ENCODE data around the gene ATP5PD.

The ATP5PD gene

DNA sequence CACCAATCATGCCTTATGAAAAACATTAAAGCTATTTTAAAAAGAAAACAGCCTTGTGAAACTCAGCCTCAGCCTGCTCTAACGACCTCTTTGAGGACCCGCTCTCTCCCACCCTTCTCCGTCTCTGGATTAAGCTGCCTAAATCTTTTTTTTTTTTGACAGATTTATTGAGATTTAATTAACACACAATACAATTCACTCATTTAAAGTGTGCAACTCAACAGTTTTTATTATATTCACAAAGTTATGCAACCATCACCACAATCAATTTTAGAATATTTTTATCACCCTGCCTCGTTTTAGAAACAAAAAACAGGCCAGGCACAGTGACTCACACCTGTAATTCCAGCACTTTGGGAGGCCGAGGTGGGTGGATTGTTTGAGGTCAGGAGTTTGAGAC, 50.9 kb downstream of the ATP5PD start:
- H3K27me3 ChIP-seq (ENCODE audit: insufficient read depth, poor library complexity, severe bottlenecking) = no peaks in the 10 kb centered on the region
- no peak overlapping the region for H3K4me3 ChIP-seq (replicated peaks; ENCODE audit: insufficient read depth, low read length)
- no peak for DNase-seq (ENCODE audit: low read depth in 1 of 2, low spot score in 1 of 2)
- TF ChIP-seq, protein P1, sequence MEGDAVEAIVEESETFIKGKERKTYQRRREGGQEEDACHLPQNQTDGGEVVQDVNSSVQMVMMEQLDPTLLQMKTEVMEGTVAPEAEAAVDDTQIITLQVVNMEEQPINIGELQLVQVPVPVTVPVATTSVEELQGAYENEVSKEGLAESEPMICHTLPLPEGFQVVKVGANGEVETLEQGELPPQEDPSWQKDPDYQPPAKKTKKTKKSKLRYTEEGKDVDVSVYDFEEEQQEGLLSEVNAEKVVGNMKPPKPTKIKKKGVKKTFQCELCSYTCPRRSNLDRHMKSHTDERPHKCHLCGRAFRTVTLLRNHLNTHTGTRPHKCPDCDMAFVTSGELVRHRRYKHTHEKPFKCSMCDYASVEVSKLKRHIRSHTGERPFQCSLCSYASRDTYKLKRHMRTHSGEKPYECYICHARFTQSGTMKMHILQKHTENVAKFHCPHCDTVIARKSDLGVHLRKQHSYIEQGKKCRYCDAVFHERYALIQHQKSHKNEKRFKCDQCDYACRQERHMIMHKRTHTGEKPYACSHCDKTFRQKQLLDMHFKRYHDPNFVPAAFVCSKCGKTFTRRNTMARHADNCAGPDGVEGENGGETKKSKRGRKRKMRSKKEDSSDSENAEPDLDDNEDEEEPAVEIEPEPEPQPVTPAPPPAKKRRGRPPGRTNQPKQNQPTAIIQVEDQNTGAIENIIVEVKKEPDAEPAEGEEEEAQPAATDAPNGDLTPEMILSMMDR (IDR thresholded peaks at IDR 0.05; ENCODE audit: insufficient read depth, low read length) = no peak
- no peak for TF ChIP-seq SPI1 (IDR thresholded peaks at IDR 0.05; ENCODE audit: borderline replicate concordance, low read depth)
- no peak for TF ChIP-seq GABPA (IDR thresholded peaks at IDR 0.05; ENCODE audit: low read depth)
- TF ChIP-seq, protein P2, sequence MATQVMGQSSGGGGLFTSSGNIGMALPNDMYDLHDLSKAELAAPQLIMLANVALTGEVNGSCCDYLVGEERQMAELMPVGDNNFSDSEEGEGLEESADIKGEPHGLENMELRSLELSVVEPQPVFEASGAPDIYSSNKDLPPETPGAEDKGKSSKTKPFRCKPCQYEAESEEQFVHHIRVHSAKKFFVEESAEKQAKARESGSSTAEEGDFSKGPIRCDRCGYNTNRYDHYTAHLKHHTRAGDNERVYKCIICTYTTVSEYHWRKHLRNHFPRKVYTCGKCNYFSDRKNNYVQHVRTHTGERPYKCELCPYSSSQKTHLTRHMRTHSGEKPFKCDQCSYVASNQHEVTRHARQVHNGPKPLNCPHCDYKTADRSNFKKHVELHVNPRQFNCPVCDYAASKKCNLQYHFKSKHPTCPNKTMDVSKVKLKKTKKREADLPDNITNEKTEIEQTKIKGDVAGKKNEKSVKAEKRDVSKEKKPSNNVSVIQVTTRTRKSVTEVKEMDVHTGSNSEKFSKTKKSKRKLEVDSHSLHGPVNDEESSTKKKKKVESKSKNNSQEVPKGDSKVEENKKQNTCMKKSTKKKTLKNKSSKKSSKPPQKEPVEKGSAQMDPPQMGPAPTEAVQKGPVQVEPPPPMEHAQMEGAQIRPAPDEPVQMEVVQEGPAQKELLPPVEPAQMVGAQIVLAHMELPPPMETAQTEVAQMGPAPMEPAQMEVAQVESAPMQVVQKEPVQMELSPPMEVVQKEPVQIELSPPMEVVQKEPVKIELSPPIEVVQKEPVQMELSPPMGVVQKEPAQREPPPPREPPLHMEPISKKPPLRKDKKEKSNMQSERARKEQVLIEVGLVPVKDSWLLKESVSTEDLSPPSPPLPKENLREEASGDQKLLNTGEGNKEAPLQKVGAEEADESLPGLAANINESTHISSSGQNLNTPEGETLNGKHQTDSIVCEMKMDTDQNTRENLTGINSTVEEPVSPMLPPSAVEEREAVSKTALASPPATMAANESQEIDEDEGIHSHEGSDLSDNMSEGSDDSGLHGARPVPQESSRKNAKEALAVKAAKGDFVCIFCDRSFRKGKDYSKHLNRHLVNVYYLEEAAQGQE (IDR thresholded peaks at IDR 0.05; ENCODE audit: insufficient replicate concordance, low read depth) = no peak
- no peak overlapping the region for H3K27ac ChIP-seq (replicated peaks)

DNA sequence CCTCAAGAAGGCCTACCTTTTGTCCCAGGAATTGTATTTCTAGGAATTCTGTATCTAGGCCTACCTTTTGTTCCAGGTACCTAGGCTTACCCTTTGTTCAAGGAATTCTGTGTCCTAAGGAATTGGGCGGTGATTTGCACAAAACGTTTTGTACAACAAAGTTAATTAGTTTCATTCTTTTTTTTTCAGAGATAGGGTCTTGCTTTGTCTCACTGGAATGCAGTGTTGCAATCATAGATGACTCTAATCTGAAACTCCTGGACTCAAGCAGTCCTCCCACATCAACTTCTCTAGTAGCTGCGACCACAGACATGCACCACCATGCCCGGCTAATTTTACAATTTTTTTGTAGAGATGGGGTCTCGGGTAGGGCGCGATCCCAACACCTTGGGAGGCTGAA, 52.3 kb downstream of the ATP5PD start:
- Histone ChIP-seq H3K4me3 (replicated peaks; ENCODE audit: insufficient read depth, low read length) (no peak overlapping the region), H3K27me3 (ENCODE audit: insufficient read depth, poor library complexity, severe bottlenecking) (no peaks in the 10 kb centered on the region), H3K27ac (replicated peaks) (no peak overlapping the region)
- no peak for DNase-seq (ENCODE audit: low read depth in 1 of 2, low spot score in 1 of 2)
- no peak for TF ChIP-seq SPI1 (IDR thresholded peaks at IDR 0.05; ENCODE audit: borderline replicate concordance, low read depth)
- TF ChIP-seq POLR2AphosphoS5 (IDR thresholded peaks at IDR 0.05; ENCODE audit: low read depth) = no peak
- TF ChIP-seq GABPA (IDR thresholded peaks at IDR 0.05; ENCODE audit: low read depth) = no peak
- TF ChIP-seq, protein P1 (IDR thresholded peaks at IDR 0.05; ENCODE audit: insufficient read depth, low read length) = no peak
- TF ChIP-seq, protein P2 (IDR thresholded peaks at IDR 0.05; ENCODE audit: insufficient replicate concordance, low read depth) = no peak

DNA sequence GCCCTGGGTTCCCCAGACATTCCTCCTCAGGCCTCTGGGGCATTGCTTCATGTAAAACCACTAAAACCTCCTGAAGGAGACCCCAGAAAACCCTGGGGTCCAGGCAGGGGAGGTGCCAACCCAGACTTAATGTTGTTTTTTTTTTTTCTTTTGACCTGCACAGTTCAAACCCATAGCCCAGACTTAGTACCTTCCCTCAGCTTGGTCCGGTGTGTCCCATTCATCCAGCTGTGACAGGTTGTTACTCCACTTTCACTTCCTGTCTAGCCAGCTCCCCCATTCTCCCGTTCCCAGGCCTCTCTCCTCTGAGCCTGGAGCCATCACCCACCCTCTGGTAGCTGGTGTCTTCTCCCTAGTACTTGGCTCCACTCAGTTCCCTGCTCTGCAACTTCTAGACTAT, 54.5 kb downstream of the ATP5PD start:
- DNase-seq (ENCODE audit: low read depth in 1 of 2, low spot score in 1 of 2) = no peak
- Histone ChIP-seq H3K27ac (replicated peaks) (no peak overlapping the region), H3K4me3 (replicated peaks; ENCODE audit: insufficient read depth, low read length) (no peak overlapping the region), H3K27me3 (ENCODE audit: insufficient read depth, poor library complexity, severe bottlenecking) (no peaks in the 10 kb centered on the region)
- TF ChIP-seq, protein P1 (IDR thresholded peaks at IDR 0.05; ENCODE audit: insufficient read depth, low read length) = no peak
- TF ChIP-seq POLR2AphosphoS5 (IDR thresholded peaks at IDR 0.05; ENCODE audit: low read depth) (no peak), SPI1 (IDR thresholded peaks at IDR 0.05; ENCODE audit: borderline replicate concordance, low read depth) (no peak), GABPA (IDR thresholded peaks at IDR 0.05; ENCODE audit: low read depth) (no peak)
- TF ChIP-seq, protein P2 (IDR thresholded peaks at IDR 0.05; ENCODE audit: insufficient replicate concordance, low read depth) = no peak

All from HL-60 (cell line).